NT2/D1 (cell line): ENCODE results near the gene ADCY10.

Experiments
- DNase-seq: peaks from one replicate; pipeline ENCODE4 v3.0.0-alpha.2; 2011; ENCODE audit warnings: low read depth, low spot score
- H3K27me3 ChIP-seq: 2 replicates; pipeline ENCODE4 v1.6.0; 2011; ENCODE audit warnings: mild to moderate bottlenecking; ENCODE audit not compliant: insufficient read length, insufficient read depth
- H3K36me3 ChIP-seq: 2 replicates; pipeline ENCODE4 v1.6.1; 2011; ENCODE audit warnings: mild to moderate bottlenecking, low read length, mixed read lengths; ENCODE audit not compliant: insufficient read depth, insufficient read length
- H3K4me1 ChIP-seq: 2 replicates; pipeline ENCODE4 v1.5.1; 2011; ENCODE audit not compliant: insufficient read depth, insufficient read length
- H3K4me3 ChIP-seq: 2 replicates; pipeline ENCODE4 v1.5.1; 2011; ENCODE audit warnings: low read depth; ENCODE audit not compliant: insufficient read length
- H3K9ac ChIP-seq: 2 replicates; pipeline ENCODE4 v1.6.0; 2011; ENCODE audit warnings: low read depth; ENCODE audit not compliant: insufficient read length
- H3K9me3 ChIP-seq: 2 replicates; pipeline ENCODE4 v1.5.1; 2011; ENCODE audit warnings: mild to moderate bottlenecking, low read length; ENCODE audit not compliant: insufficient read depth
- SUZ12 ChIP-seq: IDR thresholded peaks from 2 replicates; pipeline ENCODE4 v1.6.1; 2011; ENCODE audit not compliant: insufficient read length, insufficient read depth; ENCODE audit errors: extremely low read depth
- YY1 ChIP-seq: IDR thresholded peaks from 2 replicates; pipeline ENCODE4 v1.6.1; 2011; ENCODE audit not compliant: insufficient read length, insufficient read depth
- ZNF274 ChIP-seq: IDR thresholded peaks from 2 replicates; pipeline ENCODE4 v1.6.1; 2011; ENCODE audit warnings: mild to moderate bottlenecking, low read depth, low read length

Gene ADCY10

DNA sequence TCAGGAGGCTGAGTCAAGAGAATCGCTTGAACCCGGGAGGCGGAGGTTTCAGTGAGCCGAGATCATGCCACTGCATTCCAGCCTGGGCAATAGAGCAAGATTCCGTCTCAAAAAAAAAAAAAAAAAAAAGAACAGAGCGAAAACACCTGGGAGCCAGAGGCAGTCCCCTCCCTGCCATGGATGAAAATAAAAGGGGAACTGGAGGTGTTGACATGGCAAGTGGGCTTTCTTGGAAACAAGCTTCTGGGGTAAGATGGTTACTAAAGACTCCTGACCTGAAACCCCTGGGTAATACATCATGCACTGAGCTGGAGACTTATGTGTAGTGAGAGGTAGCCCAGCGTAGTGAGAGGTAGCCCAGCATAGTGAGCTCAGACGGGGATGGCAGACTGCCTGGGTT is 31.6 kb downstream of the ADCY10 start:
- H3K9ac ChIP-seq = no peak overlapping the region
- no peaks in the 10 kb centered on the region for H3K9me3 ChIP-seq
- H3K4me3 ChIP-seq = no peak overlapping the region
- no peak for TF ChIP-seq SUZ12
- TF ChIP-seq YY1 = no peak
- TF ChIP-seq ZNF274 = no peak
- no peaks in the 10 kb centered on the region for H3K36me3 ChIP-seq
- no peaks in the 10 kb centered on the region for H3K27me3 ChIP-seq
- no peak for DNase-seq
- no peaks in the 10 kb centered on the region for H3K4me1 ChIP-seq

DNA sequence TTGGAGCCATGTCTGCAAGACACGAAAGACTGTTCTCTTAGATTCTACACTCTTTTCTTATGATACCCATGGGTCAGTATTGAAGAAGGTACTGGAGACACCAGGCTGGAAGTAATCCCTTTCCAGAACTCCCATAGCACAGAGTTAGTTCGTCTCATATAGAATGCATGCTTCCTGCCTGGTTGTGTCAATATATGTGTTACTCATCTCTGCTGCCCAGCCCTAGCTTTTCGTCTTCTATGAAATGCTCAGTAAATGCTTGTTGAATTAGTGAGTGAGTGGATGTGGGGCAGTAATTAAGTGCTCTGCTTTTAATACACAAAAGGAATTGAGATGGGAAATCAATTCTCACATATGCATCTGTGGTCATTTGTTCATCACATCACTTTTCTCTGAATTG is 32.1 kb downstream of the ADCY10 start:
- Histone ChIP-seq H3K36me3 (no peaks in the 10 kb centered on the region), H3K27me3 (no peaks in the 10 kb centered on the region), H3K9ac (no peak overlapping the region), H3K9me3 (no peaks in the 10 kb centered on the region), H3K4me3 (no peak overlapping the region), H3K4me1 (no peaks in the 10 kb centered on the region)
- DNase-seq = no peak
- TF ChIP-seq YY1 = no peak
- TF ChIP-seq ZNF274 = no peak
- no peak for TF ChIP-seq SUZ12

DNA sequence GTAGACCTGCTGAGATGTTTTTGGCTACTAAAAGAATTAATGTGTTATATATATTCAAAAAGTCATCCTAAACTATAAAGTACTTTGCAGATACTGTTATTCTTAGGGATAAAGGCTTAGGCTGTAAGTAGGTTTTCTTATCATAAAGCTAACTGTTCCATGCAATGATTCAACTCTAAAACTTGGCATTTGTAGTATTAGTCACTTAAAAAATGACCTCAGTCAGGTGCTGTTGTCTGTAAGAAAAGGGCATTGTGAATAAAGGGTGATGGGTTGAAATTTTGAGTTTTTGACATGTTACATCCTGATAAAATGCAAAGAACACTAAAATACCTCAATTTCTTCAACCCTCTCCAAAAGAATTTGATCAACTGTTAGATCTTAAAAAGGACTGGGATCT is 32.9 kb downstream of the ADCY10 start:
- no peaks in the 10 kb centered on the region for H3K4me1 ChIP-seq
- H3K9ac ChIP-seq = no peak overlapping the region
- H3K27me3 ChIP-seq = no peaks in the 10 kb centered on the region
- no peak overlapping the region for H3K4me3 ChIP-seq
- no peak for TF ChIP-seq SUZ12
- TF ChIP-seq ZNF274 = no peak
- no peaks in the 10 kb centered on the region for H3K36me3 ChIP-seq
- H3K9me3 ChIP-seq = no peaks in the 10 kb centered on the region
- DNase-seq = no peak

GRCh38 chr1:167880580-167881021 is 33.3 kb downstream of the ADCY10 start:
- H3K27me3 ChIP-seq = no peaks in the 10 kb centered on the region
- no peak overlapping the region for H3K9ac ChIP-seq
- no peaks in the 10 kb centered on the region for H3K36me3 ChIP-seq
- no peak overlapping the region for H3K4me3 ChIP-seq
- TF ChIP-seq YY1 = no peak
- no peak for TF ChIP-seq SUZ12
- TF ChIP-seq ZNF274 = no peak
- H3K4me1 ChIP-seq = no peaks in the 10 kb centered on the region
- no peak for DNase-seq
- H3K9me3 ChIP-seq = no peaks in the 10 kb centered on the region

GRCh38 chr1:167879508-167879907 is 34.4 kb downstream of the ADCY10 start:
- TF ChIP-seq ZNF274 (no peak), SUZ12 (no peak), YY1 (no peak)
- Histone ChIP-seq H3K4me1 (no peaks in the 10 kb centered on the region), H3K9me3 (no peaks in the 10 kb centered on the region), H3K4me3 (no peak overlapping the region), H3K36me3 (no peaks in the 10 kb centered on the region), H3K27me3 (no peaks in the 10 kb centered on the region), H3K9ac (no peak overlapping the region)
- no peak for DNase-seq

- no peaks in the 10 kb centered on the region for H3K36me3 ChIP-seq
- no peak for DNase-seq
- TF ChIP-seq ZNF274 = no peak
- TF ChIP-seq YY1 = no peak
- no peak for TF ChIP-seq SUZ12
- no peaks in the 10 kb centered on the region for H3K9me3 ChIP-seq
- no peaks in the 10 kb centered on the region for H3K4me1 ChIP-seq
- H3K27me3 ChIP-seq = no peaks in the 10 kb centered on the region
- H3K4me3 ChIP-seq = no peak overlapping the region
- no peak overlapping the region for H3K9ac ChIP-seq
Measured at GRCh38 chr1:167878372-167879160, 35.4 kb downstream of the ADCY10 start.

DNA sequence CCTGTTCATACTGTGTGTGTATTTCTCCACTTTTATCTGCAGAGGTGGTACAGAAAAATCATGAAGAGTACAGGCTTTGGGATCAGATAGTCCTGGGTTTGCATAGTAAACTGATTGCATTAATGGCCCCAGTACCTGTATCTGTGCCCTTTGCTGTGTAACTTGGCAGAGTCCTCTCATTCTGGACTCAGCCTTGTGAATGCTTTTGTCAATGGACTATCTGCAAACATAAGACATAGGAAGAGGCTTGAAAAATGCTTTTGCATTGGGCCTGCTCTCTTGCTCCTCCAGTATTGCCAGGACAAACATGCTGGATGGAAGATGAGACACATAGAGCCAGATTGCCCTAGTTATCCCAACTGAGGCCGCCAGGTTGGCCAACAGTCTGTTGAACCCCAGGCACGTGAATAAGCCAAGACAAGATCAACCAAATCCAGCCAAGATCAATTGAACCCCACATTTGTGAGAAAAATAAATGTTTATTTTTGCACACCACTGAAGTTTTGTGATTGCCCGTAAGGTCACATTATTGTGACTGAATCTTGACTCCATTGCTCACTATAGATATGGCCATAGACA is 37.2 kb downstream of the ADCY10 start:
- no peak for DNase-seq
- Histone ChIP-seq H3K27me3 (no peaks in the 10 kb centered on the region), H3K36me3 (no peaks in the 10 kb centered on the region), H3K9ac (no peak overlapping the region), H3K4me3 (no peak overlapping the region), H3K4me1 (no peaks in the 10 kb centered on the region), H3K9me3 (no peaks in the 10 kb centered on the region)
- TF ChIP-seq YY1 (no peak), SUZ12 (no peak), ZNF274 (no peak)
